GM19023 (cell line): ENCODE results near the gene CALY.

ENCODE experiments used
- ATAC-seq: cut with Tn5 transposase; IDR thresholded peaks from one replicate; pipeline ENCODE4 v1.9.1; 2021; ENCODE audit warnings: mild to moderate bottlenecking, moderate library complexity; ENCODE audit not compliant: unreplicated experiment

CALY gene

DNA sequence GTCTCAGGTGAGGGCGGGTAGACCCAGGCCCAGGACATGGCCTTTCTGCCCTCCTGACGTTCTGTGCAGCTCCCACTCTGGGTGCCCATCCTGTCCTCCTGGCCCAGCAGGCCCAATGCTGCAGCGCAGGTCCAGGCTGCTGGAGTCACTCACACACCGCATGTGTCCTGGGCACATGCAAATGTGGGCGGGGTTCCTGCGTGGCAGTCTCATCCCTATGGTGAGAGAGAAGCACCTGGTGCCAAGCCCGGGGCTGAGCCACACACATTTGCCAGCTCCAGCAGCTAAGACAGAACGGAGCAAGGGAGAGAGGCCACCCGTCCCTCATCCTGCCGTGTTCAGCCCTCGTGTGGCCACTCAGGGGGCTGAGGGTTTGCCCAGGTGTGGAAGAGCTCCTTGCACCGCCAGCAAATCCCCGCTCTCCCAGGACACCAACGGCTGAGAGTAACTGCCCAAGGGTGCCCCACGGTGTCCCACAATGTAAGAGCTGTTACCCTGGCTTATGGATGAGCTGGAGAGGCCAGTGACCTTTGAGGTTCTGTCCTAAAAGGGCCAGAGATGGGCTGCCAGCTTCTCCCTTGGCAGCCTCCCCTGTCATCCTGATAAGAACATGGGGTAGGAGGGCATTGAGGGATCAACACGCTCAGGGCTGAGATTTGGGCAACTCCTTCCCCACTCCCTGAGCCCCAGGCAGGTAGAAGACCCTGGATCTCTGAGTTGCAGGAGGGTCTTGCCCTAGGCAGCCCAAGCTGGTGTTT, 16.7 kb upstream of the CALY start:
- no peak for ATAC-seq

DNA sequence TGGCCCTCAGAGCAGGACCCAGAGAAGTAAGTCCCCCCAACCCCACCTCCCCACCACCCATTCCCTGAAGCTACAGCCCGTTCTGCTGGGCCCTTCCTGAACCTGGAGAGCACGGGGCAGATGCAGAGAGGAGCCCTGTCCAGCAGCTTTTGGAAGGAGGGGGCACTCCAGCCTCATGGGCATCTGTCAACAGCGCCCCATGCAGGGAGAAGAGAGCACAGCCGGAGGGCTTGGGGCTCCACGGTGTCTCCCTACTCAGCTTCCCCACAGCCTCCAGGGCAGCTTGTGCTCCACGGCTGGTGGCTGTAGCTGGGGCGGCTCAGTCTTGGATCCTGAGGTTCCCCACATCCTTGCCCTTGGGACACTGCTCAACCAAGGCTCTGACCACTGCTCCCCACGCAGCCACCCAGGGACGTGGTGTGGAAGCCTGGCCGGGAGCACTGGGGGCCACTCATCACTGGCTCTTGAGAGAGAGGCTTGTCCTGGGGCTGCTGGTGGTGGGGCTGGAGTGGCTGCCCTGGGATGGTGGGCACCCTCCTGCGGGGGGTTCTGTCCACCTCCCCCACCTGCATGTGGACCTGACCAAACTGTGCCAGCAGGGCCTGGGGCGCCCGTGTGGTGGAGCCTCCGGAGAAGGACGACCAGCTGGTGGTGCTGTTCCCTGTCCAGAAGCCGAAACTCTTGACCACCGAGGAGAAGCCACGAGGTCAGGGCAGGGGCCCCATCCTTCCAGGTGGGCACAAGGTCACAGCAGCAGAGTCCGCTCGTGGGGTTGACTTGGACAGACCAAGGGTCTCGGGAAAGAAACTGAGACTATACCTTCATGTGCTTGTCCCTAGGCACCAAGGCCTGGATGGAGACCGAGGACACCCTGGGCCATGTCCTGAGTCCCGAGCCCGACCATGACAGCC, 15.0 kb upstream of the CALY start:
- no peak for ATAC-seq

DNA sequence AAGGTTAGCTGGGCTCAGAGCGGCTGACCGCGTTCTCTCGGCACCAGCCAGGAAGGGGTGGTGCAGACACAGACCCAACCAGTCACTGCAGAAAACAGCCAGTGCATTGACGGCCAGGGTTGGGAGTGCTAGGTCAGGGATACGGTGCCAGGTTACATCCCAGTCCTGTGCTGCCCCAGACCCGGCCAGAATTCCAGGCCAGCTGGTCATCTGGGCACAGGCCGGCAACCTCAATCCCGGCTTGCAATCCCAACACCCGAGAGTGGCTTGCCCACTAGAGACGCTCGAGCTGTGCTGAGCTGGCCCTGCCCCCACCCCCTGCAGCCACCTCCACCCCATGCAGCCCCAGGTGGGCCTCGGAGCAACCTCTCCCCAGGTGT, 14.2 kb upstream of the CALY start:
- ATAC-seq: no peak

DNA sequence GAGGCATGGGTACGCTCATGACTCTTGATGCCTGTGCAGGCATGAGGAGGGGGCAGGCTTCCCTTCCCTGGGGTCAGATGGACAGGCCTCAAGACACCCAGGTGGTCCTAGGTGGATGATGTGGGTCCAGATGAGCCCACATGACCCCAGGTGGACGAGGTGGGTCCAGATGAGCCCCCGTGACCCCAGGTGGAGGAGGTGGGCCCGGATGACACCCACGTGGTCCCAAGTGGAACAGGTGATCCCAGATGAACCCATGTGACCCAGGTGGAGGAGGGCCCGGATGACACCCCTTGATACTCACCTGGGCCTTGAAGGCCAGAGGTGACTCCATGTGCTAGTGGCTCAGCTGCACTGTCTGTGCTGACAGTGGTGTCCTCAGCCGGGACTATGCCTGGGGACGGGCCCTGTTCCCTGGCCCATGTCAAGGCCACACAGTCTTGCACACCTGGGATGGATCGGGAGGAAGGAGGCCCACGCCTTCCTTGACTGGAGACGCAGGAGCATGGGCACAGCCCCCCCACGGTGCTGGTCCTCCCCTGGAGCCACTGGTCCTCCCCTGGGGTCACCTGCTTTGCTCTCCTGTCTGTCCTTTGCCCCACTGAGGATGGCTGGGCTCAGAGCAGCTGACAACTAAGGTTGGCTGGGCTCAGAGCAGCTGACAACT, 13.7 kb upstream of the CALY start:
- no peak for ATAC-seq

DNA sequence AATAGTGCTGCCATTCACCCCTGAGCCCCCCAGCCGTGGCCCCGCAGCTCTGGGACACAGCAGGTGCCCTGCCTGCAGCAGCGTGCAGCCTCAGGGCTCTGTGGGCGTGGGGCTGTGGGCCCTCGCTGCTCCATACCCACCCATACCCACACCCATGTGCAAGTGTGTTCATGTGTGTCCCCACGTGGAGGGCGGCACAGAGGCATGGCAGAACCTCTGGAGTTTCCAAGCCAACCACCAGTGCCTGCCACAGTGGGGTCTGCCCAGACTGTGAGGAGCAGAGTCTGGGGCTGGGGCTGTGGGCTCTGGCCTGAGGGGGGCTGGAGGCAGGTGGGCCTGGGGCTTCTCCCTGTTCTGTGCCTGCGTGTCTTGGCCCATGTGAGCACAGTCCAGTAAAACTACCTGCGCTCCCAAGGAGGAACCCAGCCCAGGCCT, 12.9 kb upstream of the CALY start:
- no peak for ATAC-seq

DNA sequence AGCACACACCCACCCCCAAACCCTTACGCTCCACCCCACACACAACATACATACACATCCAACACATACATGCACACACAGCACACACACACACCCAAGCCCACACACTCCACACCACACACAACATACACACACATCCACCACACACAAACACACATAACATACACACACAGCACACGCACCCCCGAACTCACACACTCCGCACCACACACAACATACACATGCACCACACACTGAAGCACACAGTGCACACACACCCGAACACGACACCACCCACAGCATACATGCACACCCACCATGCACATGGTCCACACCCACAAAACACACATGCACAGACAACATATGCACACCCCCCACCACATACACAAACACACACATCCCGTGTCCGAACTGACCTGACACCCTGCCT, 12.5 kb upstream of the CALY start:
- no peak for ATAC-seq

DNA sequence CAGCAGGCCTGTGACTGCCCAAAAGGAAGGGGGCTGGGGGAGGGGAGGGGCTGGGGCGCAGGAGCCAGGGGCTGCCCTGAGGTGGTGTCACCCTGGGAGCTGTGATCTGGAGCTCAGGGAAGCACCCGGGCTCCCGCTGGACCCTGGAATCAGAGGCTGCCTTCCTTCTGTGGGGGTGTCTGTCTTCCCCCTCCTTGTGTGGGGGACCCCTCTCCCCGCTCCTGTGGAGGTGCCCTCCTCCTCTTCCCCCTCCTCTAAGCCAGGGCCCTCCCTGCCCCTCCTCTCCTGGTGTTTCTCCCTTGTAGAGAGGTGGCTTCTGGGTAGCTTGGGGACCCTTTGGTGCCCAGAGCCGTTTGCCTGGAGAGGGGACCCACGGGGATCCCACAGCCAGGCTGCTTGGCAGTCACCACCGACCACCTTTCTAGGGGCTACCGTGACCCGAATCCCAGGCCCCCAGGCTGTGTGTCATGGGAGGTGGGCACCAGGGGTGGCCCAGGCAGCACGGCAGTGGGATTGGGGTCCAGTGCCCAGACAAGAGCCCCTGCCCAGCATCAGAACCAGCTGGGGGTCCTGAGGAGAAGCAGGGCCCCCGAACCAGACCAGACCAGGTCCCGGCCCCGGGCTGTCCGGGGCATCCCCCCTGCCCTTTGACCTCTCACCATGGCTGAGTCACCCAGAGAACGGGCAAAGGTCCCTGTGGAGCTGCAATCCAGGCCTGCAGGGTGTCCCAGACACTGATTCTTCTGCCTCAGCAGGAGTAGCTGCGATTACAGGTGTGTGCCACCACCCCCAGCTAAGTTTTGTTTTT, 11.2 kb upstream of the CALY start:
- no peak for ATAC-seq

DNA sequence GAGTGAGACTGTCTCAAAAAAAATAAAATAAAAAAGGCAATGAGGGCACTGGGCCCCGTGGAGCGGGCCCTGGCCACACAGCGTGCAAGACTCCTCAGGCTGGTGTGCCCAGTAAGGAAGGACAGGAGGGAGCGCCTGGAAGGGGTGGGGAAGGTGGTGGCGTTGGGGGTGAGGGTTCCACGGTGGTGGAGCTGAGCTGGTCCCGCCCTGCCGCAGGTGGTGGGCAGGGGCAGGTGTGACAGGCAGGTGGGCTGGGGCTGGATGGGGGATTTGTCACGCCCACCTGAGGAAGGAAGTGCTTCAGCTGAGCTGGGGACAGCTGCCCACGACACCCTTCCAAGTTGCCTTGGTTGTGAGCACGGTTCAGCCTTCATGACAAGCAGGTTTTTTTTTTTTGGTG, 9.7 kb upstream of the CALY start:
- ATAC-seq: no peak

DNA sequence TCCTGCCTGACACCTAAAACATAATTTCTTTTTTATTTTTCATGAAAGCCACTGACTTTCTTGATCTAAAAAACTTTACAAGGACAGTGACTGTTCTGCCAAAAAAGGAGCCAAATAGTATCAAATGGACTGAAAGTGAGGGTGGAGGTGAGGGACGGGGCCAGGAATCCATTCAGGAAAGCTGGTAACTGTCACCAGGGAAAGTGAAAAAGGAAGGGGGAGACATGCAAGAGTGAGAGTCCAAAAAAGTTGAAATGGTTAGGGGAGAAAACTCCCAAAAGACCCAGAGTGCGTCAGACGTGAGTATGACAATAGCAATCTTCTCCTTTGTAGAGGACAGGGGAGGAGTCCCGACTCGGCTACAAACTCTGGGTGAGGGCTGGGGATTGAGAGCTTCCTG, 7.5 kb upstream of the CALY start:
- no peak for ATAC-seq

DNA sequence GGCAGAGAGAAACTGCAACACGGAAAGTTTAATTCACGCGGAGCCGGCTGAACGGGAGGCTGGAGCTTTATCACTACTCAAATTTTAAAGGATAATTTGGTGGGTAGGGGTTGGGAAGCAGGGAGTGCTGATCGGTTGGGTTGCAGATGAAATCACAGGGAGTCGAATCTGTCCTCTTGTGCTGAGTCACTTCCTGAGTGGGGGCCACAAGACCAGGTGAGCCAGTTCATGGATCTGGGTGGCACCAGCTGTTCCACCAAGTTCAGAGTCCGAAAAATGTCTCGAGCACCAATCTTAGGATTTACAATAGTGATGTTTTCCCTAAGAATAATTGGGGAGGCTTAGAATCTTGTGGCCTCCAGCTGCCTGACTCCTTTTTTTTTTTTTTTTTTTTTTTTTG, 6.9 kb upstream of the CALY start:
- ATAC-seq: no peak

DNA sequence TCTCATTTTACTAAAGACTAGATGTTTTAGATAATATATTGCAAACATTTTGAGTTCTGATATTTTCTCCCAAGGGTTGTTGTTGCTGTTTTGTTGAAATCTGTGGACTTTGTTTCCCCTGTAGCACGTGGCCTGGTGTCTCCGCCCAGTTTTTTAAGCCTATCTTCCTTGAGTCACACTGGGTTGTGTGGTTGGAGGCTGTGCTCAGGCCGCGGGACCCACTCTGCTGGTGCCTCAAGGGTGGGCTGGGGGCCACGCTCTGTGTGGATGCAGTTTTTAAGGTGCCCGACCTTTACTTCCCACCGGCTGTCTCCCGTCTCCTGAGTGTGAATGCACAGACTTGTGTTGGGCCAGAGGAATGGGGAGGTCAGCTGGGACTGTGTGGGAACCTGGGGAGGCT, 6.2 kb upstream of the CALY start:
- no peak for ATAC-seq

DNA sequence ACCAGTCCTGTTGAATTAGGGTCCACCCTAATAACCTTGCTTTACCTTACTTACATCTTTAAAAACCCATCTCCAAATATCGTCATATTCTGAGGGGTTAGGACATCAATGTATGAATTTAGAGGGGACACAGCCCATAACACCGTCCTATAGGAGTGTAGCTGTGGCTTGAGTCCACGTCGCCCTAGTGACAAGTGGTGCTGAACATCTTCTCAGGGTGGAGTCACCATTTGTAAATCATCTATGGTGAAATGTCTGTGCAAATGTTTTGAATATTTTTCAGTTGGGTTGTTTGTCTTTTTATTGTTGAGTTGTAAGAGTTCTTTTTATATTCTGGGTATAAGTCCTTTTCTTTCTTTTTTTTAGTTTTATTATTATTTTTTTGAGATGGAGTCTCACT, 5.3 kb upstream of the CALY start:
- ATAC-seq: no peak

DNA sequence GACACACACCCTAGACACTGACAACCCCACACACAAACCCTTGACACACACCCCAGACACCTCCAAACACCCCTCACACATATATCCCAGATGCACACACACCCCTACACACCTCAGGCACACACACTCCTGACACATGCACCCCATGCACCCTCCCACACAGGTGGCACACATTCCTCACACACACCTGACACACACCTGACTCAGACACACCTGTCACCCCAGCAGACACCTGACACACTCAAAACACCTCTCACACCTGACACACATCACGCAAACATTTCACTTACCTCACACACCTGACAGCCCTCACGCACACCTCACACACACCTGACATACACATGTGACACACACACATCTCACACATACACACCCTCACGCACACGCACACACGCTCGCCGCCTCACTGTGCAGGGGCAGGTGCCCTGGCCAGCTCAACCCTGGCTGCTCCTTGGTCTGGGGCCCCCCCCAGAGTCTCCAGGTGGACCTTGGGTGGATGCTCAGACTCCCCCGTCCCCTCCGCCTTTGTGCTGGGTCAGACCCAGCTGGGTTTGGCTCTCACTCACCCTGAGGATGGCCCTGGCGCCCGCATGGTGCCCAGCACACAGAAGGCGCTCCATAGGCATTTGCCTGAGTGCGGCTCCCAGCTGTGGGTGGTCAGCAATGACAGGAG, 3.1 kb upstream of the CALY start:
- ATAC-seq: no peak

DNA sequence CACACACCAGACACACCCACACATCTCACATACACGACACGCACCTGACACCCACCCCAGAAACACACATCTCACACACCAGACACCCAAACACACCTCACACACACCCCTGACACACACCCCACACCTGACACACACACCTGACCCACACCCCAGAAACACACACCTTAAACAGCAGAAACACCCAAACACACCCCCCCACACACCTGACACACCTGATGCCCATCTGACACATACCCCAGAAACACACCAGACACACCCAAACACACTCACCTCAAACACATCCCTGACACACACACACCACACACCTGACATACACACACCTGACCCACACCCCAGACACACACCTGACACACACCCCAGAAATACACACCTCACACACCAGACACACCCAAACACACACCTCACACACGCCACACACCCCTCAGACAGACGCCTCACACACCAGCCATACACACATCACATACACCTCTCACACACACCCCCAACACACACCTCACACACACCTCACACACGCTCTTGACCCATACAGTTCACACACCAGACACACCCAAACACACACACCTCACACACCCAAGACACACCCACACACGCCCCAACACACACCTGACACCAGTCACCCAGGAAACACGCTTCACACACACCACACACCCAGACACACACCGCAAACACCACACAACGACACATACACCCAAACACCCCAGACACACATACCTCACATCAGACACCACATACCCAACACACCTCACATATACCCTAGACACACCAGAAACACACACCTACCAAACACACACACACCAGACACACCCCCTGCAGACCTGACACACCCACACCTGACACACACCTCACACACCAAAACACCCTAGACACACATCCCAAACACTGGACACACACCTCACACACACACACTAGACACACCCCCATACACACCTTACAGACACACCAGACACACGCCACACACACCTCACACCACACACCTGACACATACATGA, 1.7 kb upstream of the CALY start:
- ATAC-seq: no peak

DNA sequence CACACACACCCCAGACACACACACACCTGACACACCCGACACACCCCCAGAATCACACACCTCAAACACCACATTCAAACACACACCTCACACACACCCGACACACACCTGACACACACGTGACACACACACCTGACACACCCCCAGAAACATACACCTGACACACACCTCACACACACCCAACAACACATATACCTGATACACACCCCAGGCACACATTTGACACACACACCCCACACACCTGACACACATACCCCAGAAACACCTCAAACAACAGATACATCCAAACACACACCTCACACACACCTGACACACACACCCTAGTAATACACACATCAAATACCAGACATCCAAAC, 652 bp upstream of the CALY start:
- no peak for ATAC-seq

DNA sequence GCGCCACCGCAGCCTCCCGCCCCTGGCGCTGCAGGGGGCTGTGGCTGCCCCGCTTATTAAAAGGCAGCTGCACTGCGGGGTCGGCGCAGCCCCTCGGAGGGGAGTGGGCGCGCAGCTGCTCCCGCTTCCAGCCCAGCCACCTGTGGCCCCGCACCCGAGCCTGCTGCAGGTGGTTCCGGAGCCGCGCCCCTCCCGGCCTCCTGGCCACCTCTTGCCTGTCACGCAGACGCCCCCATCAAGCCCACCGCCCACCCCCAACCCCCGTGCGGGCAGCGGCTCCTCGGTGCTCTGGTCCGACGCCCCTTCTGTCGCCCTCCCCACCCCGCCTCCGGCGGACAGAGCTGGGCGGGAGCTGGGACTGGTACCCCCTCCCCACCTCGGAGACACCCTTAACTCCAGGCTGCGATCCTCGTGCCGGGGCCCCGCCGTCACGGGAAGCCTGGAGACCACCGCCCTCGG, 549 bp downstream of the CALY start:
- ATAC-seq: no peak

DNA sequence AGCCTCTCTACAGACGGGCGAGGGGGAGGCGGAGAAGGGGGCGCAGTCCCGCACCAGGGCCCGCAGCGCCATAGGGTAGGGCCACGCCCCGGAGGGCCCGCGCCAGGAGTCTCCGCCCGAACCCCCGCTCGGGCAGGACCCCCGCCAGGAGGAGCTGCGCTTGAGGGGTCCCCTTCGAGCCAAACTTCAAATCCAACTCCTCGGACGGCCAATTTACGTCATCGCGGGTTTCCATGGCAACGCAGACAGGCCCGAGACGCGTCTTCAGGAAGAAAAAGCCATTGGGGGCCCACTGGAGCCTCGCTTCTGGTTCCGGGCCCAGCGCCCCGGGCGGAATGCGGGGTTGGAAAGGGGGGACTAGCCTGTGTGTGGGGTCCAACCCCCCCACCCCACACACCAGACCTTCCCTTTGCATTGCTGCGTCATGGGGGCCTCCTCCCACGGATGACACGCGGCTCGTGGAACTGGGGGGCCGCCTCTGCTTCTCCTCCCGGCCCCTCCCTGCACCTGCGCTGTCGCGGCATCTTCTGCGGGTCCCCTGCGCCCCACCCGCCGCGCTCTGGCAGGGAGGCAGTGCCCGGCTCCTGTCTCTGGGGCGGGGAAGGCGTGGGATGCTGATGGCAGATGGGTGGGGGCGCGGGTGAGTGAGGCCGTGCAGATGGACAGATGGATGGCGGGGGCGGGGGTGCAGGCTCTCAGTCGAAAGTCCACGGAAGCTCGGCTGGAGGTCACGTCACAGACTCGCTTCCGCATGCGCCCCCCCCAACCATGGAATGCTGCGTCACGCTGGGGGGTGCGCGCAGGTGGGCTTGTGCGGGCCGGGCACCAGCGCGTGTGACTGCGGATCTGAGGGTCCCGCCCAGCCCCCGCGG, 1.2 kb downstream of the CALY start:
- ATAC-seq: no peak
